GM12801 (cell line): ENCODE results near the gene FLG.

Experiments
- CTCF ChIP-seq: IDR thresholded peaks from one replicate; pipeline ENCODE4 v1.5.1; 2011; ENCODE audit warnings: control low read depth; ENCODE audit not compliant: insufficient read length; ENCODE audit errors: extremely low read depth

The FLG gene

DNA sequence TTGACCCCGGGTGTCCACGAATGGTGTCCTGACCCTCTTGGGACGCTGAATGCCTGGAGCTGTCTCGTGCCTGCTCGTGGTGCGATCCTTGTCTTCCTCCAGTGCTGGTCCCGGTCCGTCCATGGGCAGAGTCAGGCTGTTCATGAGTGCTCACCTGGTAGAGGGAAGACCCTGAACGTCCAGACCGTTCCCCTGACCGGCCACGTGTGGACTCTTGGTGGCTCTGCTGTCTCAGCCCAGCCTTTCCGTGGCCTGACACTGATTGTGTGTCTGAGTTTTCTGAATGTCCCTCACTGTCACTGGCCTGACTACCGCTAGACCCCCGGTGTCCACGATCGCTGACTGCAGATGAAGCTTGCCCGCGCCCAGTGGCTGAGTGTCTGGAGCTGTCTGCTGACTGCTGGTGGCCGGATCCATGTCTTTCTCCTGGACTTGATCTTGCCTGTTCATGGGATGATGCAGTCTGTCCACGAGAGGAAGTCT lies 11.7 kb downstream of the FLG start:
- TF ChIP-seq CTCF = no peak

- no peak for TF ChIP-seq CTCF
These were observed 15.1 kb downstream of the FLG start for GRCh38 chr1:152309955-152310354.
